LoVo (cell line): ENCODE data around the gene RXFP1.

Experiments
- DNase-seq: peaks from one replicate; pipeline ENCODE4 v3.0.0-alpha.2; 2016; ENCODE audit warnings: low spot score

The RXFP1 gene

DNA sequence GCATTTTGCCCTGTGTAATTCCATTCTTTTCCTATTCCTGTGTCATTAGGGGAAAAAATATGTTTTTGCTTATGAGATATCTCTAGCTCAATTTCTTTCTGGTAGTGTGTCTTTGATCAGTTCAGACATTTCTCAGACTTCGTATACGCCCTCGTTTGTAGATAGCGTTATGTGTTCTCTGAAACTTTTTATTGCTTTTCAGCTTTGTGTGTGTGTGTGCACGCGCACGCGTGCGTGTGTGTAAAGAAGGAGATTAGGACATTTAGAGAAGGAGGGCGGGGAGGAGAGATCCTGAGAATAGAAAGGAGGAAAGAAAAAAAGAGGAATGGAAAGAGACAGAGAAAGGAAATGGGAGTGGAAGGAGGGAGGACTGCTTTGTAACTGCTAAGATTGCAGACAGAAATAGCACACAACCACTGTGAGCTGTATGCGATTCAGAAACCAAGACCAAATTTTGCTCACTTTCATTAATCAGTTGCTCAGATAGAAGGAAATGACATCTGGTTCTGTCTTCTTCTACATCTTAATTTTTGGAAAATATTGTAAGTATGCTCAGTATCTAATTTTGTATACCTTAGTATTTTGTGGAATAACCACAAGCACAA is at the start of gene RXFP1:
TSS of gene RXFP1 (plus strand) at position 399 of the 605 bp plus-strand sequence. CDS start at position 494, 95 bp downstream.
- DNase-seq, result no peak

DNA sequence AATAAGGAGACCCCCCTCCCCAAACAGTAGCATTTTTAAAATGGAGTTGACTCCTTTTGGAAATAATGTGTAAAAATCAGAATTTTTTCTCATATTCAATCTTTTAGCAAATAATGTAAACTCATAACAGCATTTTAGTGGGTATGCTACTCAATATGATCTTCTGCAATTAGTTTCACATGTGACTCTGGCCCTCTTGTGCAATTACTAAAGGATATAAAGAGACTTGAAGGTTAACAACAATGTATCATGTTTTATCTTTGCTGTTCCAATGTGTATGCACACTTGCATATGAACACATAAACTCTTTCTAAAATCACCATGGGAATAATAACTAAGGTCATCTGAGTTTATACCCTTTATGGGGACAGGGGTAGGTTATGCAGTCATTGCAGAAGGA is 39.9 kb upstream of the RXFP1 start:
- no peak for DNase-seq

- DNase-seq, result no peak
Observed at GRCh38 chr4:158484173-158484885, 37.4 kb upstream of the RXFP1 start.

- DNase-seq, result no peak
Observed at GRCh38 chr4:158490629-158491028, 31.1 kb upstream of the RXFP1 start.

DNA sequence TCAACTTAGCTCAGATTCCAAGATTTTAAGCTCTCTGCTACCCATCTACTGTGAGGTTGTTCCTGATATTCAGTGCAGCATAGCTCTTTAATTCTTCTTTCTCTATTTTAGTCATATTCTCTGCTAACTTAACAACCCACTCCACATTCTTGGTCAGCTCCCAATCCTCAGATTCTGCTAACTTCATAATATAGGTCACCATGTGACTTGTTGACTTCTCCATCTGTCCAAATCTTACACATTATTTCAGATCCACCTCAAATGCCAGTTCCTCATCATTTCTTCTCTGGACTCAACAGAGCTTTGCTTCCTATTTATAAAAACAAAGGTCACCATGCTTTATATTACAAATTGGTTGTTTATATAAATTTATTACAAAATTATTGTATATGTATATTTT is 29.3 kb upstream of the RXFP1 start:
- no peak for DNase-seq

DNA sequence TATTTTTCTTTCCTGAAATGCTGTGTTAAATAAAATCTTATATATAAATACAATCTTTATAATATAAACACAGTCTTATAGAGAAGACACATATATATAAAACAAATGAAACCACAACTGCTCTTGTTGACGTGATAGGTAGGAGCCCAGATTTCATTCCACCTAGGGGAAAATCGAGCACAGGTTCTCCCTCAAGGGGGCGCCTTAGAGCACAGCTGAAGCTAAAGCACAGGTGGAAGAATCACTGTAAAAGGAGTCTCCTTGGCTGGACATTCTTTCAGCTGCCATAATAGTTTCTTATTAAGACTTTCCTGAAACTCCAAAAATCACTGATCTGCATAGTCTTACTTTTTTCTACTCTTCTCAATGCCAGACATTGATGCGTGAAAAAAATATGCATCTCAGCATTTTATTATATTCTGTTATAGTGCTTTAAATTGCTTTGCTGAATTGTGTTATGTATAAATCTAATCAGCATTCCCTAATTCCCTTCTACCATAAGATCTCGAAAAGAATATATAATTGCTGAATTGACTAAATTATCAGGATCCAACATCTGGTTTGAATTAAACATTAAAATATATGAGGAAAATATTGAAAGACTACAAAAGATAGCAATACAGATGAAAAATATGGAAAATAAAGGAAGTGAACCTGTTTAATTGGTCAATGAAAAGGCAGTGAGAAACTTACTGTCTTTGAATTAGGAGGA is 25.5 kb upstream of the RXFP1 start:
- DNase-seq, result no peak

- no peak for DNase-seq
Observed at GRCh38 chr4:158500054-158500453, 21.6 kb upstream of the RXFP1 start.

DNA sequence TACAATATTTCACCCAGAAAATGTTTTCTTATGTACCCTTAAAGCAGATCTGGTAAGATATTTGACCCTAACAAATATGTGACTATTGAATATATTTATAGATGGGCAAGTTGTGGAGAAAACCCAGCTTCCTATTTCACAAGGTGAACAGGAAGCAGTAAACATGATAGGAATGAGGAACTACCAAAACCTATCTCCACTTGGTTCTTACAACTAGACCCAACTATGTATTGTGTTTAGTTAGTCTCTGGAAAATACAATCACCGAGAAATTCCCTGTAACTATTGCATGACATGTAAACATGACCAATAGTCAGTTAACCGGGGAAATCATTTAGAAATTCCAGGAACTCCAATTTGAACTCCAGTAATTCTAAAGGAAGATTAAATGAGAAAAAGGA is 8.4 kb upstream of the RXFP1 start:
- DNase-seq, result no peak

GRCh38 chr4:158519226-158519625 is 2.5 kb upstream of the RXFP1 start:
- no peak for DNase-seq

- DNase-seq, result no peak
Observed at GRCh38 chr4:158523990-158524535, 2.4 kb downstream of the RXFP1 start.

GRCh38 chr4:158527516-158527915 is 5.8 kb downstream of the RXFP1 start:
- no peak for DNase-seq

- DNase-seq, result no peak
Observed at GRCh38 chr4:158529505-158529904, 7.8 kb downstream of the RXFP1 start.

GRCh38 chr4:158530381-158530780 is 8.7 kb downstream of the RXFP1 start:
- no peak for DNase-seq

DNA sequence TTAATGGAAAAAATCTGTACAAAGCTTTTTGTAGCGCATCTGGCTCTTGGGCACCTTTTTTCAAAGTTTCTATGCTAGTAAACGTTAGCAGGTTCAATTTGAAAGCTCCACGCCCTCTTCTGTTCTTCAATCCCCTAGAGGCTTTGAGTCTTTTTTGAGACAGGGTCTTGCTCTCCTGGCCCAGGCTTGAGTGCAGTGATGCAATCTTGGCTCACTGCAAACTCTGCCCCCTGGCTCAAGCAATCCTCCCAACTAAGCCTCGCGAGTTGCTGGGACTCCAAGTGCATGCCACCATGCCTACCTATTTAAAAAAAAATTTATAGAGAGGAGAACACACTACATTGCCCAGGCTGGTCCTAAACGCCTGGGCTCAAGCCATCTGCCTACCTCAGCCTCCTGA is 9.2 kb downstream of the RXFP1 start:
- no peak for DNase-seq

DNA sequence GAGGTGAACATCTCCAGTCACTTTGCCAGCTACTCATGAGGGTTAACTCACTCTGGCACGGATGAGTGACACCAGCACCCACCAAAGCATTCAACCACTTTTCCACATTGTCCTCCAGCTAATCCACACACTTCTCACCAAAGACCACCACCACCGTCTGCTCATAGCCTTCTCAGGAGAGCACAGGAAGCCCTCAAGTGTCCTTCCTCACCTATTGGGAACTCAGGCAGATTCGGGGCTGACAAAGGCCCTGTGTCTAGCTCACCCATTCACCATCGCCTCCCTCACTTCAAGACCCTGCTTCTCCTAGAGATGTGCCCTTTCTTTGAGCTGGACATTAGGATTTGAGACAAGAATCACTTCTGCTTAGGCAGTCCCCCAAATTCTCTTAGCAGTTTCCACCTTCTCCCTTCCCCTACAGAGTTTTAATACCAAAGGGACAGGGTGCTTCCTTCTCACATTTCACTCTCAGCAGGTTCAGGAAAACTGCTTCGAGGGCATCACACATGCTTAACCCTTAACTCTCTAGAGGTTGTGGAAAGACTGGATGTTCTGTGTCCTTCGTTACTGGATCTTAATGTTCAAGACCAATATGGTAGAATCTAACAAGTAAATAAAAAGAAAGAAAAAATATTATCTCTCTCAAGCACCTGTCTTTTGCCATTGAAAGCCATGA is 11.0 kb downstream of the RXFP1 start:
- DNase-seq, result no peak

GRCh38 chr4:158534727-158535126 is 13.0 kb downstream of the RXFP1 start:
- no peak for DNase-seq

DNA sequence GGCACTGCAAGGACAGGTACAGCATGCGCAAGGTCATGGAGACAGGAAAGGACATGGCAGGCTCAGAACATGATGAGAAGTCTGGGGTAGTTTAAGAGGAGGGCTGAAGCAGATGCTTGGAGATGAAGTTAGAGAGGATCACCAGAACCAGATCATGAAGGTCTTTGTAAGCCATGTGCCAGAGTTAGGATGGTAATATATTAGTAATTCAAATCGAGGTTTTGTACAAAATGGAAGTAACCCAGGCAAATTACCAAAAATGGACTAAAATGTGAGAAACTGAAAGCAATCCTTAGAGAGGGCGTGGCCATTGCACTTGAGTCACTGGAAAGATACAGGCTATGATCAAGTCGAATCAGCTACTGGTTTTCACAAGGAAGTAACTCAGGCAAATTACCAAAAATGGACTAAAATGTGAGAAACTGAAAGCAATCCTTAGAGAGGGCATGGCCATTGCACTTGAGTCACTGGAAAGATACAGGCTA is 13.5 kb downstream of the RXFP1 start:
- DNase-seq, result no peak

DNA sequence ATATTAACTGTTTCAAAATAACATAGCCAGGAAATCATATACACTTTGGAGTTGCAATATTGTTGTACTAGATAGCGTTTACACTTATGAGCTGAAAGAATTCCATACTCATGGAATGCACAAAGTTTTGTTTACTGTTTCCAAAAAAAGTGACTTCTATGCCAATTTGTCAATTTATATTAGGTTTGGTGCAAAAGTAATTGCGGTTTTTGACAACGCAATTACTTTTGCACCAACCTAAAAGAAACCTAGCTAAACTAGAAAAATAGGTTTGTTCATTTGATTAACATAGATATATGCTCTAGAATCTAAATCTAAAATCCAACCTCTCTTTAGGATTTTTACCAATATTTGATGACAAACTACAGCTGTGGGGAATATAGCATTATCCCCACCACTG is 15.2 kb downstream of the RXFP1 start:
- DNase-seq, result no peak

DNA sequence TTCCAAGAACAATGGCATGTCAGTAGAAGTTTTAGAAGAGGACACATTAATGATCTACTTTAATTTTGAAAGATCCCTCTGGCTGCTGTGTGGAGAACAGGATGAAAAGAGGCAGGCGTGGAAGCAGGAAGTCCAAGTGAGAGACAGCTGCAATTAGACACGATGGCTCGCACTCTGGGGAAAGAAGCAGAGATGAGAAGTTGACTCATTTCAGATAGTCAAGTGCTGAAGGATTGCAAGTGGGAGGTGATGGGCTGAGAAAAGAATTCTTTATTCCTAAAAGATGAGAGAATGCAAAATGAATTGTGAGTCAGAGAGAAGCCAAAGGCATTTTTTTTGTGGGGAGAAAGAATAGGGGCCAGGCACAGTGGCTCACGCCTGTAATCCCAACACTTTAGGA is 16.5 kb downstream of the RXFP1 start:
- DNase-seq, result no peak

GRCh38 chr4:158538911-158539310 is 17.2 kb downstream of the RXFP1 start:
- DNase-seq, result no peak

DNA sequence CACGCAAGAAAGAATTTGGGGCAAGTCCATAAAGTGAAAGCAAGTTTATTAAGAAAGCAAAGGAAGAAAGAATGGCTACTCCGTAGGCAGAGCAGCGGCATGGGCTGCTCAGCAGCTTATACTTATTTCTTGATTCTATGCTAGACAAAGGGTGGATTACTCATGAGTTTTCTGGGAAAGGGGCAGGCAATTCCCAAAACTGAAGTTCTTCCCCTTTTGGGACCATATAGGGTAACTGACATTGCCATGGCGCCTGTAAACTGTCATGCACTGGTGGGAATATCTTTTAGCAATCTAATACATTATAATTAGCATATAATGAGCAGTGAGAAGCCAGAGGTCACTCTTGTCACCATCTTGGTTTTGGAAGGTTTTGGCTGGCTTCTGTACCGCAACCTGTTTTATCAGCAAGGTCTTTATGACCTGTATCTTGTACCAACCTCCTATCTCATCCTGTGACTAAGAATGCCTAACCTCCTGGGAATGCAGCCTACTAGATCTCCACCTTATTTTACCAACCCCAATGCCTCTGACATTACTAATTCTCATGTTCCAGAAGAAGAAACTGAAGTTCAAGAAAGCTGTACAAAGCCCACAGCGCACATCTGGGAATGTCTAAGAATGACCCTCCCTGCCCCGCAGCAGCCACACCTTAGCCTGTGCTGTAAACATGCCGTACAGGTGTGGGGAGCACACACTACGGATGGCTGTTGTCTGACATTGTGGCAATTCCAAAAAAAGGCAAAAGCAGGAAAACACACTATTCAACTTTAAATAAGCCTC is 18.6 kb downstream of the RXFP1 start:
- peak; percentile 5 for DNase-seq

DNA sequence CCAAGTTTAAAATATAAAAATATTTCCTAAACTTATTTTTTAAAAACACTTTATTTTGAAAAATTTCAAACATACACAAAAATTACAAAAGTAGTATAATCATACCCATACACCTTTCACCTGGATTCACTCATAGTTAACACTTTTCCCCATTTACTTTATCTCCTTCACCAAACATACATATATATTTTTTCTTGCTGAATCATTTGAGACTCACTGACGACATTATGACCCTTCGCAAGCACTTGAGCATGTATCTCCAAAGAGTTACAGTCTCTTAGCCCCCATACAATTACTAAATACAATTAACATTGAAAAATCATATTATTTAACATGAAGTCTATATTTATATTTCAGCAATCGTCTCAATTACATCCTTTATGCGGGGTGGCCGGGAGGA is 19.8 kb downstream of the RXFP1 start:
- no peak for DNase-seq
